Stimulated activated CD4-positive, alpha-beta T cell treated with anti-CD3 and anti-CD28 coated beads, TNF-alpha, amount 100 ng/mL, for 4 hours (primary cell): ENCODE data around the gene DERA.
"Not testable (repeated sequence)": the region's sequence is repeated elsewhere in the genome, so short reads cannot be mapped to it uniquely, and the experiment has no call there.

Experiments used
- DNase-seq, 3 experiments: peaks; one replicate each; pipeline ENCODE4 v3.0.0-alpha.2; 2020; ENCODE audit warnings: low read depth in 3 of 3

DERA gene

GRCh38 chr12:15963271-15963670, 52.1 kb downstream of the DERA start:
- DNase-seq, result no peak

GRCh38 chr12:15966426-15966825, 55.3 kb downstream of the DERA start:
- no peak for DNase-seq

GRCh38 chr12:15967053-15967452, 55.9 kb downstream of the DERA start:
- not testable (repeated sequence) for DNase-seq

GRCh38 chr12:15971211-15971610, 60.1 kb downstream of the DERA start:
- no peak for DNase-seq

GRCh38 chr12:15972894-15973293, 61.8 kb downstream of the DERA start:
- no peak for DNase-seq

- DNase-seq, result no peak
Measured at GRCh38 chr12:15977999-15978951, 67.1 kb downstream of the DERA start.

- no peak for DNase-seq
Measured at GRCh38 chr12:15979096-15980092, 68.3 kb downstream of the DERA start.

- no peak for DNase-seq
Measured at GRCh38 chr12:15982071-15982470, 70.9 kb downstream of the DERA start.

- DNase-seq, result no peak
Measured at GRCh38 chr12:15982471-15982870, 71.3 kb downstream of the DERA start.

GRCh38 chr12:15982921-15983320, 71.8 kb downstream of the DERA start:
- no peak for DNase-seq

- DNase-seq, result no peak
Measured at GRCh38 chr12:15984097-15984800, 73.1 kb downstream of the DERA start.

- DNase-seq, result no peak
Measured at GRCh38 chr12:15984963-15985362, 73.8 kb downstream of the DERA start.

- no peak for DNase-seq
Measured at GRCh38 chr12:15987696-15988095, 76.6 kb downstream of the DERA start.

GRCh38 chr12:15988983-15989755, 78.0 kb downstream of the DERA start:
- DNase-seq, result no peak

- no peak for DNase-seq
Measured at GRCh38 chr12:15995801-15996200, 84.7 kb downstream of the DERA start.

GRCh38 chr12:15996254-15996653, 85.1 kb downstream of the DERA start:
- DNase-seq, result no peak

- no peak for DNase-seq
Measured at GRCh38 chr12:15996948-15997347, 85.8 kb downstream of the DERA start.

- DNase-seq, result no peak
Measured at GRCh38 chr12:15997910-15998309, 86.8 kb downstream of the DERA start.

- no peak for DNase-seq
Measured at GRCh38 chr12:16002880-16003279, 91.7 kb downstream of the DERA start.

- DNase-seq, result no peak
Measured at GRCh38 chr12:16003460-16003859, 92.3 kb downstream of the DERA start.

GRCh38 chr12:16006752-16007151, 95.6 kb downstream of the DERA start:
- DNase-seq, result no peak
